Stimulated activated naive CD4-positive, alpha-beta T cell (primary cell): ENCODE measurements around the gene POLR3A.

Experiments
- DNase-seq, 6 experiments: peaks; one replicate each; lab custom pipeline; 2025; lab: John Stamatoyannopoulos, UW

Gene POLR3A

DNA sequence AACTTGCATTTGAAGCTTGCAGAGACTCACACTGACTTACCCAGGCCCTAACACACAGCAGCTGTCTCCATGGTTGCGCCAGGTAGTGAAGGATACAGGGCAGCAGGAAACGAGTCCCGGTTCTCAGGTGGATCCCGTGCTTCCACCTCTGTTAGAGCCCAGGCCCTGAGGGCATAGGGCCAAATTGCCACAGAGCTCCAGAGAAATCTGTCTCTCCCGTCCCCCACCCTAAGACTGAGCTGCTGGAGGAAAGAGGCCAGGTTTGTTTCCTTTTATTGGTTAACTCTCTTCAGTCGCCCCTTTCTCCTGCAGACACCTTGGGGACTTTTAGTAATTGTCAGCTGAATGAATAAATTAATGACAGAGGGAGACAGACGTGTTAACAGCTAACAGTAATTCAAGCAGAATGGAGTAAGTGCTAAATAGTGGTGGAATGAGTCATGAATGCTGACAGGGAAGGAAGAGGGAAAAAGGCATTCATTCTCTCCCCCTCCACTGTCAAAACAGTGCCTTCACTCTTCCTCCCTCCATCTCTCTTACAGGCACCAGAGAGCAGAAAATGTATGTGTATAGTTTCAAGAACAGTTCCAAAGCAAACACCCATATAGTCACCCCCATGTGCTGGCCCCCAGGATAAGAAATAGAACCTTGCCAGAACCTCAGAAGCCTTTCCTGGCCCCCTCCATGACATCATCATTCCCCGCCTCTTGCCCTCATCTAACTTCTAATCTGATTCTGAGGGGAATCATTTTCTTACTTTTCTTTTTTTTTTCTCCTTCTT, 86.0 kb downstream of the POLR3A start:
- no peak for DNase-seq

DNA sequence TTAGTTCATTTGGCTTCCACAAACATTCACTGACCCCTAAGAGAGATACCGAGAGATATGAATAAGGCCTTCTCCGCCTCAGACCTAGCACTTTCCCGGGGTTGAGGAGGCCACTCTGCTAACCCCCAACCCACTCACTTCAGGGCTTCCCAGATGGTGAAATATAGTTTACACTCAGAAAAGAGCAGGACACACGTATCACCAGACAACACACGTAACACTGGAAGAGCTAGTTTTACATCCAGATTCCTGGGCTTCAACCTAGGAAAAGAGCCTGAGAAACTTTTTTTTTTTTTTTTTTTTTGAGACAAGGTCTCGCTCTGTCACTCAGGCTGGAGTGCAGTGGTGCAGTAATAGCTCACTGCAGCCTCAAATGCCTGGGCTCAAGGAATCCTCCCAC, 87.5 kb downstream of the POLR3A start:
- DNase-seq: no peak

DNA sequence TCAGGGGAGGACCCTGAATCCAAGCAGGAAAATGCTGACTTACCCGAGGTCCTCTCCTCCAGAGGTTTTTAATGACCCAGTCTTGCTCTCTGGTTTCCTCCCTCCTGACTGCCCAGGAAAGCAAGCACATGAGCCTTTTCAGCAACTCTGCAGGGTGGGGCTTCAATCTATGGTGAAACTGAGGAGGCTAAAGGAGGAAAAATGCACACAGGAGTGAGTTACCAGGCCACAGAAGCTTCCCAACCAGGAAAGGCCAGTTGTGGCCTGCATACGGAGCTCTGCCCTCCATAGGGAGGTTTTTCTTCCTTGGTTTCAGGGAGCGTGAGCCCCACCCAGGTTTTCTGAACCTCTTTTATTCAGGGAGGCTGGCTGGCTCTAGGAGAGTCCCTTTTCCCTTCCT, 88.7 kb downstream of the POLR3A start:
- no peak for DNase-seq

DNA sequence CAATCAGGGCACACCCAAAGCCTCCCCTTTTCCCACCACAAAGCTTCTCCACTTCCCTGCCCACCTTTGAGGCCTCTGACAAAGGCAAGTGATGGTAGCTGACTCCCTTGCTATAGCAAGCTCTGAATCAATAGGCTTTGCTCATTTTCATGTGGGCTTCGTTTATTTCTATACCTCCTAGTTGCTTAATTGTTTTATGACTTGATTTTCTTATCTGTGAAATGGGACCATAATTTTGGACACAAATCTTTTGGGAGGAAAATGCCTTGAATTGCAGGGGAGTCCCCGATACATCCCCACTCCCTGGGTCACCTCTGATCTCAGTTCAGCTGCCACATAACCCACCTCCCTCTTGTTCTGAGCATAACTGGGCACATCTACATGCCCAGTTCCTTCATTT, 89.1 kb downstream of the POLR3A start:
- no peak for DNase-seq

DNA sequence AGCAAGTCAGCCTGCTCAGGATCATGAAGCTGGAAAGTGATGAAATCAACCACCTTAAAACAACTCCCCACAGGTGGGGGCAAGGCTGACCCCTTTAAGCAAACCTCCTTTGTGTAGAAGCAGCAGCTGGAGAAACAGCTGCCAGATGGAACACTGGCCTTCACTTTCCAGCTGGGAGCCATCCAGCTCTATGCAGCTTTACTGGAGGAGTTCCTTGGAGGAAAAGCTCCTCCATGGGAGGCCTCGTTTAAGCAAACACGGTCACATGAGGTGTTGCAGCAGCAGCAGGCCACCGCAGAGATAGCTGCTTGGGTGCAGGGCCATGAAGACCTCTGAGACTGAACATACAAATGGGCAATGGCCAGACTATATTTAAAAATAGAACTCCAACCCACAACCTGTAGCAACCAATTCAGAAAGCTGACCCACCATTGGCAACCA, 89.7 kb downstream of the POLR3A start:
- no peak for DNase-seq

DNA sequence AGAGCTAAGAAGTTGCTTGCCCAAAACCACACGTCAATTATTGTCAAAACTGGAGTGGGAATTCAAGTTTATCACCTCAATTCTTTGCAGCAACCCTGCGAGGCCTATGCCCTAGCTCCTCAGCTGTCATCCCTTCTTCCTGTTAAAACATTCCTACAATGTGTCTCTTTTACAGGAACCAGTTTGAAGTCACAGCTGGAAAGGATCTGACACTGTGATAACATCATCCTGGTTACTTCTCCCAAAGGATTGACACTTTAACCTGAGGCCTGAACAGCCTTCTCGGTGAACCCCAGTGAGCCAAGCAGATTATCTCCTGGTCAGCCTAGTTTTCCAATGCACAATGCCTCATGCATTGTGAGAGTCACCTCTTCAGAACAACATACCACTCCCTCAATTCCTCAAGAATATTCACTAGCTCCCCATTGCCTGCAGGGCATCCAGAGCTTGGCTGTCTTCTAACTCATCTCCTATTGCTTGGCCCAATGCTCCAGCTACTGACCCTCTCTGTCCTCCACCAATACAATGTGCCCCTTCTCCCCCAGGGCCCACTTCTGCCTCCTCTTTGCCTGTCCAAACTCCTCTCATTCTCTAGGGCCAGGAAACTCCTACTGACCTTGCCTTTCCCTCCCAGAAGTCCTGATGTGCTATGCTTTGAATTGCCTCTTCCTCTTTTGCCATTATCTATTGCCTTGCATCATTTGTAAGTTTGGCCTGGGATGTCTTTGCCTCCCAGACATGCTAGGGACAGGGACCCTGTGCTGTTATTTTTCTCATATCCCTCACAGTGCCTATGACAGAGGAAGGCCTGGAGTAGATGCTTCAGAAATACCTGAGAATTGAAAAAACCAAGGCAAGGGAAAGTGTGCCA, 92.4 kb downstream of the POLR3A start:
- no peak for DNase-seq

DNA sequence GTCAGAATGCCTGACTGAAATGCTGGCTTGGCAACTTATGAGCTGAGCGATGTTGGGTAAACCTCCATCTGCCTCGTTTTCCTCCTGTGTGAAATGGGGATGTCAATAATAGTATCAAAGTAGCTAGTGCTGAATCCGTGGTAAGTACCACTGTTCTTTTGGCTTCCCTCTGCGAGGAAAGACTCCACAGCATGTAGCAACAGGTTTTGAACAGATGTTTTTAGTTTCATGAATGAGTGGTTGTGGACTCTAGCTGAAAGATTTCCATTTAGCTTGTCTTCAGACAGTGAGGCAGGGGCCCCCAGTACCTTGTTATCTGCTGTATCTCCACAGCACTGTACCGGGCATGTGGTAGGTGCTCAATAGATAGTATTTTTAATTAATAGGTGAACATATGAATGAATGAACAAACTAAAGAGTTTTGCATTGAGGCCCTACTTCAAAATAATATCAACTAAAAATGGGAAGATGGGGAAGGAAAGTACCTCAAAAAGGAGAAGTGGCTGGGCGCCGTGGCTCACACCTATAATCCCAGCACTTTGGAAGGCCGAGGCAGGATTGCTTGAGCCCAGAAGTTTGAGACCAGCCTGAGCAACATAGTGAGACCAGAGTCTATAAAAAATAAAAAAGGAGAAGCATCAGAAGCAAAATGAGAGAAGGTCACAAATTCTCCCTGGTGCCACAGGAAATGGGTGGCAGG, 97.1 kb downstream of the POLR3A start:
- DNase-seq: no peak

DNA sequence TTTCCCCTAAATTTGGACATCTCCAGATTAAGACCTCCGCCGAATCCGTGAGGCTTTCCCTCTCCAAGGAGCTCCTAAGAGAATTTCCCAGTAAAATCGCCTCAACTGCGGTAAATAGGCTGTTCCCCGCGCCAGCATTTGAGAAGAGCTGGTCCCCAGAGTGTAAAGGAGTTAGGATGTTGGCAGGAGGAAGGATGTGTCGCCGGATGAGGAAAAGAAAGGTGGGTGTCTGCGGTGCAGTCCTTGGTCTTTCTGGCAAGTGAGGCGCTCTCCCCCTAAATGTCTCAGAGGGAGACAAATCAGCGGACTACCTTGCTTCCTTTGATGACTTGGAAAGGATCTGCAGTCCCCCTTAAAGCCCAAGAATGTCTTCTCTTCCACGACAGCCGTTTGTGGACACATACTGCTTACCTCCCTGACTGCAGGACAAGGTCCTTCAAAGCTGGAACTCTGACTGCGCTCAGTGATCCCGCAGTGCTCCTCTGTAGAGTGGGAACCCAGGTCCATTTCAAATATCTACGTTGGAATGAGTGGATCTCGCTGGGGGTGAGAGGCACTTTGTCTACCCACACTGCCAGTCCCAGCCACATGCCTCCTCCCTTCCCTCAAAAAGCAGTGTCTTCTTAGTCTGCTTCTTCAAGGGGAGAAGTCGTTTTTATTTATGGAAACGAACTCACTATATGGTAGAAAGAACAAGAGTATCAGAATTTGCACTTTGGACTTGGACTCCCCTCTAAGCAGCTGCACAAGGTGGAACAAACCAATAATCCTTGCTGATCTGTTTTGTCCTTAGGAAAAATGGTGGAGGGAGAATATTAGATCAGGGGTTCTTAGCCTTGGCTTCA, 101.7 kb downstream of the POLR3A start:
- DNase-seq: no peak

DNA sequence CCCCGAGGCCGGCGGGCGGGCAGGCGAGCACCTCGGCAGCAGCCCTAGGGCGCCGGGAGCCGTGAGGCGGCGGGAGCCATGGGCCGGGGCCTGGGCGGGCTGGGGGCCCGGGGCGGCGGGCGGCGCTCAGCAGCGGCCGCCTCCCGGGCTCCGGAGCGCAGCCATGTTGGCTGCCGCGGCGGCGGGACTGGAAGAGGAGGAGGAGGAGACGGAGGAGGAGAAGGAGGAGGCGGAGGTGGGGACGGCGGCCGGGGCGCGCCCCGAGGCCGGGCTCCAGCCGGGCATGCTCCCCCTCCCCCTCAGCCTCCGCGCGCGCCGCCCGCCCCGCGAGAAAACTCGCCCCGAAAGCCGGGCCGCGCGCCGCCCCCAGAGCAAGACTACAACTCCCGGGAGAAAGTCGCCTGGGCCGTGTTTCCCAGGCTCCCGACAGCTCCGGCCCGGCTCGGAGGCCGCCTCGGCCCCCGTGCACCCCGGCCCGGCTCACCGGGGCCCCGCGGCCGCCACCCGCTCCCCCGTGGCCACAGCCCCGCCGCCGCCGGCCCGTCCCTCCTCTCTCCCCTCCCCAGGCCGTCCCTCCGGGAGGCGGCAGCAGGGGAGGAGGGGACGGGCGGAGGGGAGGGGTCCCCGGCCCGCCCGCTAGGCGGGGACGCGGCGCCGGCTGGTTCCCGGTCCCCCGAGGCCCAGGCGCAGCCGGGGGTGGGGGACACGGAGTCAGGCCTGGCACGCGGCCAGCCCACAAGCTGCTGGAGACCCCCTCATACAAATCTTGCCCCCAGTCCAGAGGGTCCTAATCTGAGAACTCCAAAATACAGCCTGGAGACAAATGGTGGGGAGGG, 102.5 kb downstream of the POLR3A start, which contains the start of gene DLG5:
TSS of gene DLG5 (minus strand) at position 190 of the 836 bp plus-strand sequence. CDS start 235 bp downstream, outside the sequence.
- no peak for DNase-seq

DNA sequence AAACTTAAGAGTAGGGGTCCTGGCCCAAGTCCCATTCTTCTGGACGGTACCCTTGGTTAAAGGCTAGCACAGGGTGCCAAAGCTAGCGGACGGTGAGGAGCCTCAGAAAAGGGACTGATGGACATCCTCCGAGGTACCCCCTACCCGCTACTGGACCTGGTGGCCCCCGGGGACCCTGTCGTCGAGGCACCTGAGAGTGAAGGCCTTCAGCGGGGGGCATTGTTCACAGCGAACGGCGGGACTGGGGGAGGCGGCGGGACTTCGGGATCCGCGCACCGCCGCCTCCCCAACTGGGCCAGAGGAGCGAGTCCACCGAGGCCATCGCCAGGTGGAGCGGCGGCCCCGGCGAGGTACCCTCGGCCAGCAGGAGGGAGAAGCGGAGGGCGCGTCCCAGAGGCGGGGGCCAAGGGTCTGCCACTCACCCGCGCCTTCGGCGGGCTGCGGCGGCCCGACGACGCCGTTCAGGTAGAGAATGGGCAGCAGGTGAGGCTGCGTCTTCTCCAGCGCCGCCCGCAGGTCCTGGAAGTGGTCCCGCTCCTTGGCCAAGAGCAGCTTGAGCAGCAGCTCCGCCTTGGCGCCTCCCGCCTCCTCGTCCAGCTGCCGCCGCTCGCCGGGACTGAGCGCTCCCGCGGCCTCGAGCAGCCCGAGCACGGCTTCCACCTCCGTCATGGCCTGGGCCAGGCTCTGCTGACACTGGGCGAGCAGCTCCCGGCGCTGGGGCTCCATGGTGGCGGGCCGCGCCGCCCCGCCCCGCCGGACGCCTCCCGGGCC, 103.3 kb downstream of the POLR3A start:
- no peak for DNase-seq

DNA sequence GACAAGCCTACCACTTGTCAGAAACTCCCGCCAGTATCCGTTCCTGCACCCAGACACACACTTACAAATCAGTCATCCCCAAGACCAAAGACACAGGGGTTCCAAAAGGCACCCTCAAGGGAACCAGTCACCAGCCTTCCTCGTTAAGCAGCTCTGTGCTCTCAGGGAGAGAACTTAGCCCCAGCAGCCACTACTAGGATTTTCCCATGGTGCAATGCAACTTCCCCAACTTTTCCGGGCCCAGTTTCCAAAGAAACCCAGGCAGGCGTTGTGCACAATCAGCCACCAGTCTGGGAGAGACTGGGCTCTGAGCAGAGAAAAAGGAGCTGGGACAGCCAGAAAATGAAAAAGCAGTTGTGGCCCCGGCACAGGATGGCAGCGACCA, 103.9 kb downstream of the POLR3A start:
- no peak for DNase-seq

DNA sequence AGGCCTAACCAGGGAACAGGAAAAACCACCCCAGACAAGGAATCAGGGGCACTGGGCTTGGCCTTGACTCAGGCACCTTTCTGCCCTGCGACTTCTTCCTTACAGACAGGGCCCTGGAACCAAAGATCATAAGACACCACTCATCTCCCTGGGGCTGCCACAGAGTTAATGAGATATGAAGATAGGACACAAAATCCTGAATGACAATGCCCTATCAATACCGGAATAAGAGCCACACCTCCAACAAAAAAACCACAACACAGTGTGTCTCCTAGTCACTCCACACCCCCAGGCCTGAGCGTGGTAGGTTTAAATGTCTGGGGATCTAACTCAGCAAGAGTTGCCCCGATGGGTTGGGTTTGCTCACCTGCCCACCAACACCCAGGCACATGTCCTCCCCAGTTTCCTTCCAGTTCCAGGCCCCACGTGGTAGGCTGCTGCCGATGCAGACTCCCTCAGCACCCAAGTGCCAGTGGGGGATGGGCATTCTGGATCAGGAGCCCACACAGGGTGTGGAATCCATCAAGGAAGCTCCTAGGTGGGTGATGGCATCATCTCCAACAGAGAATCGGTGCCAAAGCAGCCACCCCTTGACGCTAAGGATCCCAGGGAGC, 106.6 kb downstream of the POLR3A start:
- no peak for DNase-seq

DNA sequence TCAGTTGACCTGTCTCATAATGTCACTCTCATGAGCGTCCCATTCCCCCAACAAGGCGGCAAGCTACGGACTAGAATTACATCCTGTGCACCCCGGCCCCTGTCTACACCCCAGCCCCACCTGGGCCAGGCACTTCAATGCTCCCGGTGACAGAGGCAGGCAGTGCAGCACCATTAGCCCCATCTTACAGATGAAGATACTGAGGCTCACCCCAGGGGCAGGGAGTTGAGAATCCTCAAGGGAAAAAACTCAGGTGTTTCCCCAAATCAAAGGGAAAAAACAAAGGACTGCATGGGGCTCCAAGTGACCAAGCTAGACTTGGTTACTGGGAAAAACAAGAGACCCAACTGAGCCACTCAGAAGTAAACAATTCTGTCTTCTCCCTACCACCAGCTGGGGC, 107.3 kb downstream of the POLR3A start:
- DNase-seq: no peak

DNA sequence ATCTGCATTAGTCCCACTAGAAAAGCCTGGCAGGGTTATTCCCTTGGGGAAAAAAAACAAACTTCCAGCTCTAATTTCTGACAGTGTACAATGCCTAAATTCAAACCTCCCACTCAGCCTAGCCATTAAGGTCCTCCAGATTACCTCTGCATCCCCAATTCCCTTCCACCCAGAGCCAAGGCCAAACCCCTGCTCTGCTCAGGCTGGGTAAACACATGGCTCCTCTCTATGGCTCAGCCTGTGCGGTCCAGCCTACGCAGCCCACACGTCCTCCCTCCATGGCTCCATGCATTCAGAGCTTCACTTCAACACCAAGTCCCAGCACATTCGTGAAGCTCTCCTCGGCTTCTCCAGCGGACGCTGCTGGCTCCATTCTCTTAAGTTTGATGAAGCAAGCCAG, 107.9 kb downstream of the POLR3A start:
- no peak for DNase-seq

DNA sequence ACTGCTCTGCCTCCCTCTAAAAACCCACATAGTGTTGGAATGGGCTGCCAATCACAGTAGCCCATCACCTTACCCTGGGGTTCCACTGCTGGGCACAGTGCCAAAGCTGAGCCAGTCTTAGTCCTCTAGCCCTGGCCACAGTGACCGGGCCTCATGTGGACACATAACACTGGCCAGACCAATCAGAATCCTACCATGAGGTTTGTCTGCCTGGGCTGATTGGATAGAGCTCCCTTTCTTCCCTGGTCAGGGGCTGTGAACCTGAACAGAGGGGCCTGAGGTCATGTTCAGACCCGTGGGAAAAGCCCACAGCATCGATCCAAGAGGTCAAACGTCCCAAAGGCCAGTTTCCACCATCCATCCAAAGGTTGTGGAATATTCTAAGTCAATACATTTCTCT, 108.8 kb downstream of the POLR3A start:
- DNase-seq: no peak

DNA sequence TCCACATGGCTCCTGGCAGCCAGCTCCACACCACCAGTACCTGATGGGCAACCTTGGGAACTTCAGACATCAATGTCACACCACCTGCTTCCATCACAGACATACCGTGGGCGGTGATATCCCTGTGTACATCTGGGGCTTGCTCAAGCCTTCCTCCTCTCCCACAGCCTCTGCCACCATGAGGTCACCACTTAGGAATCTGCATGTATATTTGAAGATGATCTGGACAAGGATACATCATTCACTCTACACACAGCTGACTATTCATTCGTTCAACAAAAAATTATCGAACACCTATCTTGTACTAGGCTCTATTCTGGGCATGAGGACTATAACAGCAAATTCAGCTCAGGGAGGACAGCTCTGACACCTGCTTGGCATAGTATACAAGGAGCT, 109.6 kb downstream of the POLR3A start:
- no peak for DNase-seq
